Measurements from ENCODE around the gene LRRD1.
A peak's percentile ranks its signal among the peaks of the same experiment; 100 is the strongest.

The LRRD1 gene

GRCh38 chr7:92141161-92141560 lies 37.8 kb downstream of the LRRD1 start:
- TF ChIP-seq CTCF (IDR thresholded peaks at IDR 0.05; ENCODE audit: low read depth, low read length, missing control alignments): no peak

GRCh38 chr7:92137557-92137956 lies 41.4 kb downstream of the LRRD1 start:
- no peak for DNase-seq (ENCODE audit: low read depth)
- H3K4me3 ChIP-seq (ENCODE audit: low read depth, low read length): no peak overlapping the region
- in situ Hi-C loops (cut with HindIII; ENCODE audit: low sequenced_read_pairs): no loop called here
- no peak for TF ChIP-seq CTCF (IDR thresholded peaks at IDR 0.05; ENCODE audit: low read depth, low read length, missing control alignments)

More at GRCh38 chr7:92141161-92141560, 37.8 kb downstream of the LRRD1 start:
- no peak for DNase-seq (ENCODE audit: low read depth)
- in situ Hi-C loops (cut with HindIII; ENCODE audit: low sequenced_read_pairs): no loop called here
- H3K4me3 ChIP-seq (ENCODE audit: low read depth, low read length): no peak overlapping the region

- in situ Hi-C loops (cut with HindIII; ENCODE audit: low sequenced_read_pairs): no loop called here
- peak; percentile 3 for DNase-seq (ENCODE audit: low read depth)
- peak overlapping the region; percentile 89 for H3K4me3 ChIP-seq (ENCODE audit: low read depth, low read length)
- TF ChIP-seq CTCF (IDR thresholded peaks at IDR 0.05; ENCODE audit: low read depth, low read length, missing control alignments): no peak
Observed at GRCh38 chr7:92135052-92135889, 43.7 kb downstream of the LRRD1 start.

- in situ Hi-C loops (cut with HindIII; ENCODE audit: low sequenced_read_pairs): no loop called here
- peak within 1 kb of the TSS; percentile 89 for H3K4me3 ChIP-seq (ENCODE audit: low read depth, low read length)
- no peak for TF ChIP-seq CTCF (IDR thresholded peaks at IDR 0.05; ENCODE audit: low read depth, low read length, missing control alignments)
- DNase-seq (ENCODE audit: low read depth): peak; percentile 78
Observed at GRCh38 chr7:92134271-92135051, 44.5 kb downstream of the LRRD1 start, which contains the start of gene CYP51A1. CYP51A1 (minus strand) TSS chr7:92134477; CDS start chr7:92134364, 113 bp downstream.

- TF ChIP-seq CTCF (IDR thresholded peaks at IDR 0.05; ENCODE audit: low read depth, low read length, missing control alignments): peak; percentile 78
- DNase-seq (ENCODE audit: low read depth): peak; percentile 16
- in situ Hi-C loops (cut with HindIII; ENCODE audit: low sequenced_read_pairs): no loop called here
- H3K4me3 ChIP-seq (ENCODE audit: low read depth, low read length): peak overlapping the region; percentile 89
Observed at GRCh38 chr7:92133737-92134270, 45.1 kb downstream of the LRRD1 start.

- H3K4me3 ChIP-seq (ENCODE audit: low read depth, low read length): peak overlapping the region; percentile 89
Observed at GRCh38 chr7:92133133-92133736, 45.7 kb downstream of the LRRD1 start.

More at GRCh38 chr7:92133133-92133736, 45.7 kb downstream of the LRRD1 start:
- TF ChIP-seq CTCF (IDR thresholded peaks at IDR 0.05; ENCODE audit: low read depth, low read length, missing control alignments): no peak
- DNase-seq (ENCODE audit: low read depth): no peak
- in situ Hi-C loops (cut with HindIII; ENCODE audit: low sequenced_read_pairs): no loop called here

All from astrocyte of the cerebellum (primary cell).